ENCODE data around the gene SHD. TPM values are rescaled to one million over a fixed set of nuclear protein-coding genes. Genes with fewer than 3 reads are reported as not detected.

The SHD gene
- total and polyA plus RNA-seq, 2 of the 13 experiments (the other 11 are each of a cell fraction or from before 2014, with no cell fraction given), result 0.11 to 0.20 TPM

DNA sequence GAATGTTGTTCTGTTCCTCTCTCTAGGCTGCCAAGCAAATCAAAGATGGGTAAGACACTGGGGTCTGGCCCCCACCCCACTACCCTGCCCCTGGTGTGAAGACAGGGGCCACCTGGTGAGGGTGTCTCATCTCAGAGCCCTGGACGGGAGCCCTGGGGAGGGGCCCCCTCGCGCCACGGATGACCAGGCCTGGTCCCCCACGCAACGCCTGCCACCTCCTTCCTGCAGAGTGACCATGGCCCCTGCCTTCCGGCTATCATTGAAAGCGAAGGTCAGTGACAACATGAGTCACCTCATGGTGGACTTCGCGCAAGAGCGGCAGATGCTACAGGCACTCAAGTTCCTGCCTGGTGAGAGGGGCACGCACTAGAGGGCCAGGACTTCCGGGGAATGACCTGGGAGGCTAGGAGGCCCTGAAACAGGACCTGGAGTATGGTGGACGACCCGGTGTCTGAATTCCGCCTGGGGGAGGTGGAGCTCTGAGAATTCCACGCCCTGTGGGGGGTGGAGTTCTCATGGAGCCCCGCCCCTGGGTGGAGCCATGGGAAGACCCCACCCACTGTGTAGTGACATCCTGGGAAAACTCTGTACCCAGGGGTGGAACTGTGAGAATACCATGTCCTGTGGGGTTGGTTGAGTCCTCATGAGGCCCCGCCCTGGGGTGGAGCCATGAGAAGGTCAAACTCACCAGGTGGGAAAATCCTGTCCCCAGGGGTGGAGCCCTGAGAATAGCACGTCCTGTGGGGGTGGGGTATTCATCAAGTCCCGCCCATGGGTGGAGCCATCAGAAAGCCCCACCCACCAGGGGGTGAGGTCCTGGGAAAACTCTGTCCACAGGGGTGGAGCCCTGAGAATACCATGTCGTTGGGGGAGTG is 31.4 kb downstream of the SHD start:
- Histone ChIP-seq H3K4me1 (ENCODE audit: insufficient read depth, low read length) (peaks cover 60% of the 10 kb centered on the region), H3K9ac (ENCODE audit: insufficient read depth, low read depth, low read length) (peak overlapping the region; percentile 46), H3K4me2 (ENCODE audit: low read depth, low read length) (peak overlapping the region; percentile 60), H3K36me3 (replicated peaks in 1 of 2; ENCODE audit: control insufficient read depth in 1 of 2, insufficient read depth in 2 of 2, low read length in 2 of 2) (no peaks in the 10 kb centered on the region), H3K79me2 (ENCODE audit: insufficient read depth, low read length) (no peaks in the 10 kb centered on the region), H3K27me3 (ENCODE audit: control insufficient read depth in 1 of 2, insufficient read depth in 2 of 2, low read length in 2 of 2) (peaks cover 3% of the 10 kb centered on the region in 2 experiments; a peak in 2 of 5 replicates), H2AFZ (ENCODE audit: low read length) (no peak overlapping the region), H3K27ac (ENCODE audit: extremely low read length, insufficient read depth, low read length) (peak overlapping the region; percentile 77), H4K20me1 (ENCODE audit: insufficient read depth, low read length) (no peaks in the 10 kb centered on the region), H3K4me3 (replicated peaks in 1 of 3; ENCODE audit: insufficient read depth in 1 of 3, low read depth in 2 of 3, low read length in 3 of 3) (peak overlapping the region in 1 of 3 experiments; percentile 33; a peak in 2 of 6 replicates), H3K9me3 (ENCODE audit: low read length) (no peaks in the 10 kb centered on the region)
- 6% methylated on average over 7 of the region's 22 CpGs for WGBS (ENCODE audit: low lambda C conversion rate)
- DNase-seq (ENCODE audit: low spot score) (peak; percentile 94), FAIRE-seq (peak; percentile 88), ATAC-seq (peak; percentile 93)
- ChIA-PET CTCF (ENCODE audit: low intra/inter-chr PET ratio, low total read pairs) (no interaction called here), POLR2A (interaction anchor here (0.6 to 4.1 kb wide), 19 partner anchors 9 to 548 kb away, joined by 3 to 66 read pairs (median 4); partner anchors contain the start of genes HDGFL2, MPND, STAP2 and YJU2)
- BruUV-seq (replicated peaks), result TSS peak; percentile 95
- in situ Hi-C loops (cut with HindIII; ENCODE audit: extremely low pct_ligation_motif_present, low pct_unique_long_range_greater_than_20kb) (no loop called here), intact Hi-C loops (cut with micrococcal nuclease; ENCODE audit: unreplicated experiment) (loop anchor here (1.0 to 2.0 kb wide), 2 partner anchors 32 to 44 kb away; no protein-coding TSS in a partner anchor)
- TF ChIP-seq, protein P1, sequence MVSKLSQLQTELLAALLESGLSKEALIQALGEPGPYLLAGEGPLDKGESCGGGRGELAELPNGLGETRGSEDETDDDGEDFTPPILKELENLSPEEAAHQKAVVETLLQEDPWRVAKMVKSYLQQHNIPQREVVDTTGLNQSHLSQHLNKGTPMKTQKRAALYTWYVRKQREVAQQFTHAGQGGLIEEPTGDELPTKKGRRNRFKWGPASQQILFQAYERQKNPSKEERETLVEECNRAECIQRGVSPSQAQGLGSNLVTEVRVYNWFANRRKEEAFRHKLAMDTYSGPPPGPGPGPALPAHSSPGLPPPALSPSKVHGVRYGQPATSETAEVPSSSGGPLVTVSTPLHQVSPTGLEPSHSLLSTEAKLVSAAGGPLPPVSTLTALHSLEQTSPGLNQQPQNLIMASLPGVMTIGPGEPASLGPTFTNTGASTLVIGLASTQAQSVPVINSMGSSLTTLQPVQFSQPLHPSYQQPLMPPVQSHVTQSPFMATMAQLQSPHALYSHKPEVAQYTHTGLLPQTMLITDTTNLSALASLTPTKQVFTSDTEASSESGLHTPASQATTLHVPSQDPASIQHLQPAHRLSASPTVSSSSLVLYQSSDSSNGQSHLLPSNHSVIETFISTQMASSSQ (IDR thresholded peaks at IDR 0.05; ENCODE audit: low read depth), result no peak
- TF ChIP-seq, protein P1 (CRISPR knock-in tag; IDR thresholded peaks at IDR 0.05; ENCODE audit: borderline replicate concordance), result peak; percentile 40; the same call in 1 of the 2 replicates
- TF ChIP-seq ZNF577 (CRISPR knock-in tag; IDR thresholded peaks at IDR 0.05; ENCODE audit: borderline replicate concordance, low read depth), result no peak
- no peak for TF ChIP-seq HNRNPH1 (optimal IDR thresholded peaks at IDR 0.05; ENCODE audit: low read depth, low read length)
- TF ChIP-seq, protein P2, sequence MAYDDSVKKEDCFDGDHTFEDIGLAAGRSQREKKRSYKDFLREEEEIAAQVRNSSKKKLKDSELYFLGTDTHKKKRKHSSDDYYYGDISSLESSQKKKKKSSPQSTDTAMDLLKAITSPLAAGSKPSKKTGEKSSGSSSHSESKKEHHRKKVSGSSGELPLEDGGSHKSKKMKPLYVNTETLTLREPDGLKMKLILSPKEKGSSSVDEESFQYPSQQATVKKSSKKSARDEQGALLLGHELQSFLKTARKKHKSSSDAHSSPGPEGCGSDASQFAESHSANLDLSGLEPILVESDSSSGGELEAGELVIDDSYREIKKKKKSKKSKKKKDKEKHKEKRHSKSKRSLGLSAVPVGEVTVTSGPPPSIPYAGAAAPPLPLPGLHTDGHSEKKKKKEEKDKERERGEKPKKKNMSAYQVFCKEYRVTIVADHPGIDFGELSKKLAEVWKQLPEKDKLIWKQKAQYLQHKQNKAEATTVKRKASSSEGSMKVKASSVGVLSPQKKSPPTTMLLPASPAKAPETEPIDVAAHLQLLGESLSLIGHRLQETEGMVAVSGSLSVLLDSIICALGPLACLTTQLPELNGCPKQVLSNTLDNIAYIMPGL (CRISPR knock-in tag; IDR thresholded peaks at IDR 0.05; ENCODE audit: borderline replicate concordance in 1 of 2, low read depth in 1 of 2), result peak; percentile 64 to 74; a peak in 3 of 4 replicates
- TF ChIP-seq CENPT (CRISPR knock-in tag; IDR thresholded peaks at IDR 0.05; ENCODE audit: low read depth), result no peak
- TF ChIP-seq, protein P3, sequence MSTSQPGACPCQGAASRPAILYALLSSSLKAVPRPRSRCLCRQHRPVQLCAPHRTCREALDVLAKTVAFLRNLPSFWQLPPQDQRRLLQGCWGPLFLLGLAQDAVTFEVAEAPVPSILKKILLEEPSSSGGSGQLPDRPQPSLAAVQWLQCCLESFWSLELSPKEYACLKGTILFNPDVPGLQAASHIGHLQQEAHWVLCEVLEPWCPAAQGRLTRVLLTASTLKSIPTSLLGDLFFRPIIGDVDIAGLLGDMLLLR (CRISPR knock-in tag; IDR thresholded peaks at IDR 0.05), result no peak; the same call in 1 of the 2 replicates
- peak; percentile 64; the same call in 1 of the 2 replicates for TF ChIP-seq ZSCAN22 (CRISPR knock-in tag; IDR thresholded peaks at IDR 0.05)
- TF ChIP-seq, protein P4, sequence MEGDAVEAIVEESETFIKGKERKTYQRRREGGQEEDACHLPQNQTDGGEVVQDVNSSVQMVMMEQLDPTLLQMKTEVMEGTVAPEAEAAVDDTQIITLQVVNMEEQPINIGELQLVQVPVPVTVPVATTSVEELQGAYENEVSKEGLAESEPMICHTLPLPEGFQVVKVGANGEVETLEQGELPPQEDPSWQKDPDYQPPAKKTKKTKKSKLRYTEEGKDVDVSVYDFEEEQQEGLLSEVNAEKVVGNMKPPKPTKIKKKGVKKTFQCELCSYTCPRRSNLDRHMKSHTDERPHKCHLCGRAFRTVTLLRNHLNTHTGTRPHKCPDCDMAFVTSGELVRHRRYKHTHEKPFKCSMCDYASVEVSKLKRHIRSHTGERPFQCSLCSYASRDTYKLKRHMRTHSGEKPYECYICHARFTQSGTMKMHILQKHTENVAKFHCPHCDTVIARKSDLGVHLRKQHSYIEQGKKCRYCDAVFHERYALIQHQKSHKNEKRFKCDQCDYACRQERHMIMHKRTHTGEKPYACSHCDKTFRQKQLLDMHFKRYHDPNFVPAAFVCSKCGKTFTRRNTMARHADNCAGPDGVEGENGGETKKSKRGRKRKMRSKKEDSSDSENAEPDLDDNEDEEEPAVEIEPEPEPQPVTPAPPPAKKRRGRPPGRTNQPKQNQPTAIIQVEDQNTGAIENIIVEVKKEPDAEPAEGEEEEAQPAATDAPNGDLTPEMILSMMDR (CRISPR knock-in tag; IDR thresholded peaks at IDR 0.05), result peak; percentile 45; the same call in 1 of the 2 replicates
- no peak for TF ChIP-seq ZNF713 (CRISPR knock-in tag; IDR thresholded peaks at IDR 0.05)
- TF ChIP-seq TOPORS (CRISPR knock-in tag; IDR thresholded peaks at IDR 0.05), result 0 out of 2 replicates have a peak, but pooled peaks have one; percentile 29
- no peak; the same call in 1 of the 2 replicates for TF ChIP-seq MAFF (IDR thresholded peaks at IDR 0.05; ENCODE audit: low read depth, low read length)
- peak; percentile 72; the same call in 1 of the 2 replicates for TF ChIP-seq KAT7 (CRISPR knock-in tag; IDR thresholded peaks at IDR 0.05; ENCODE audit: borderline replicate concordance)
